Stimulated activated CD8-positive, alpha-beta memory T cell treated with anti-CD3 and anti-CD28 coated beads, Interleukin-12 subunit alpha, Interleukin-12 subunit beta, amount 100 ng/mL, for 1 hour (primary cell): Measurements from ENCODE around the gene REG1B.

ENCODE experiments used
- DNase-seq: peaks from one replicate; pipeline ENCODE4 v3.0.0-alpha.2; 2020; ENCODE audit warnings: low read depth

The REG1B gene

GRCh38 chr2:79087785-79088364 is at the start of gene REG1B:
Gene REG1B (minus strand): TSS chr2:79087993. CDS start chr2:79087612, 381 bp downstream.
- DNase-seq = no peak

DNA sequence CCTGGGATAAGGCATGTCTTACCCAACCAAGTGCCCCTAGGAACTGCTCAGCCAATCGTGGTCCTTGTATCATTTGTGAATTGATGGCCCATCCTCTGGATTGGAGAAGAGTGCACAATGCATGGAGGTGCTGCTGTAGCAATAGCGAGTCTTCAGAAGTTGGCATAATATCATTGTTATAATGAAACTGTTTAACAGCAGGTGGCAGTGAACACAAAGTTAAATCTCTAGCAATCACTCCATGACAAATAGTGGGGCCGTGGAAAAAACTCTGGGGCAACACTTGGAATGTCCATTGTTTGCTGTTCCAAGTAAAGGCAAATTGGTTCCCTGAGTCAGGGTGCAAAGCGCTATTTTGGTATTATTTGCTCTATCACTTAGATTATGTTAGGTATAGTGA is 43.9 kb upstream of the REG1B start:
- DNase-seq = no peak

DNA sequence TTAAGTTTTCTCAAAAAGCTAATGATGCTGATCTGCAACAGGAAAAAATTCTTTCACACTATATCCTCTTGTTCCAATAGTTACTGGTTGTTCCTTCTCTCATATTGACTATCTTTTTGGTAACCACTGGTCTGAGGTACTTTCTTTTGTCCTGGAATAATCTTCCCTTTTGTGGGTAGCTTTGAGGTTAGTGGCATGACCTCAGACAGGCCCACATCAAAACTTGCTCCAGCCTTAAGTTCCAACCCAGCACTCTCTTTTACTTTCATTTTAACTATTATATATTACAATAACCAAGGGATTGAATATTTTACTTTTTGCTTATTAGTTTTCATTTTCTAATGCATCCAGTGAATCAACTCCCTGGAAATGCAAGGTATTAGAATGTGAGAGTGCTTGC is 42.0 kb upstream of the REG1B start:
- DNase-seq = no peak

- DNase-seq = no peak
Observed at GRCh38 chr2:79129260-79129659, 41.5 kb upstream of the REG1B start.

DNA sequence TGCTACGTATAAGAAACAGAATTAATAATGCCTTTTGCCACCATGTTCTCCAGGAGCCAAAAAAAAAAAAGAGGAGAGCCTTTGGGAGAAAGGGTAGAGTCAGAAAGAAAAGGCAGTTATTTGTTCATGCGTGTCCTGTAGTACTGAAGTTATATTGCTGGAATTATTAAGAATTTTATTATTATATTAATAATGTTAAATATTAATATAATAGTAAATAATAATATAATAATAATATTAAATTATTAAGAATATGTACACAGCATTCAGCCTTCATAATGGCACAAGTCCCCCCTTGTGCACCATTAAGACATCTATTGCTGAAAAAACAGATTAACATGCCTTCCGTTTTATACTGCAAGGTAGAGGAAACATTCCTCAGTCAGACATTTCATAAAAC is 40.6 kb upstream of the REG1B start:
- no peak for DNase-seq

DNA sequence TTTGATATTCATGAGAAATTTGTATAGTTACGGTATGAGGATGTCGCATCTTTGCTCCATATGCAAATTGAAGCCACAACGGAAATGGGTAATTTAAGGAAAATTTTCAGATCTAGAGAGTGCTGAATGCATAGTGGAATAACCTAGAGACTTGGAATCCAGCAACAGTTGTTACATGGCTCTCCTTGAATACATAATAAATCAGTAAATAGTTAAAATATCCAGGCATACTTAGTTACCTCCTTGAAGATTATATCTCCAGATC is 37.9 kb upstream of the REG1B start:
- no peak for DNase-seq

- no peak for DNase-seq
Observed at GRCh38 chr2:79124907-79125720, 37.3 kb upstream of the REG1B start.

- no peak for DNase-seq
Observed at GRCh38 chr2:79122676-79123075, 34.9 kb upstream of the REG1B start.

GRCh38 chr2:79120194-79120713 is 32.5 kb upstream of the REG1B start, which contains the start of gene REG1A:
Gene REG1A (plus strand): TSS chr2:79120488. CDS start chr2:79120862, 374 bp downstream.
- no peak for DNase-seq

DNA sequence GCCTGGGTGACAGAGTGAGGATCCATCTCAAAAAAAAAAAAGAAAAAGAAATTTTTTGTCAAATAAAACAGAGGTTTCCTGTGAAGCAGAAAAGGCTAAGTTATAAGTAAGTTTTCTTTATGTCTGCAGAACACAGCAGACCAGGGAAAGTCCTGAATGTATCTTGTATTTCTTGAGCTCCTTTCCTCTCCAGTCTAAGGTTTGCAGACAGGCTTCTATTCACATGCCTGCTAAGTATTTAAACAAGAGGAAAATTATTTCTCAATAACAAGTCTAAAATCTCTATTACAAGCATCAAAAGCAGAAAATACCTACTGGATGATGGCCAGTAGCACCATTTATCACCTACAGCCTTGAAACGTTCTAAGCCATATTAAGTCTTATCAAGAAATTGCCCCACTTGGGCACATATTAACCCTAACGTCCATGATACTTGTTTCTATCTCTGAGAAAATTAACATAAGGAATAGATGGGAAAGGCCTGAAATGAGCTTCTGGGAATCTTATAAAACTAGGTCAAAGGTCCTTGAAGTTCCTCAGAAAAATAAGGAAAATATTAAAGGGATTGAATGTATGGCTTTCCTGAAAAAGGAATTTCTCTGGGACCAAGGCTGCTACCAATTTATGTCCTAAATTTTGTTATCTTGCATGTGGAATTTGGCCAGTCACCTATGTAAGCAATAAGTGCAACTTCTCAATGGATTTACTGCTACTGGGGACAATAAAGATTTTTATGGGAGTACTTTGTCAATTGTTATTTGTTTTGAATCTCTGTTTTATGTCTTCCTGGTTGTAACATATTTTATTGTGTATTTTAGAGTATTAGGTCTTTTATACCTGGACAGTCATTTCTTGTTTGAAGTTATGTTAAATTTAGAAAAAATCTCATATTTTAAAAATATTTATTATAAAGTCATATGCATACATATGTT is 29.5 kb upstream of the REG1B start:
- DNase-seq = no peak

DNA sequence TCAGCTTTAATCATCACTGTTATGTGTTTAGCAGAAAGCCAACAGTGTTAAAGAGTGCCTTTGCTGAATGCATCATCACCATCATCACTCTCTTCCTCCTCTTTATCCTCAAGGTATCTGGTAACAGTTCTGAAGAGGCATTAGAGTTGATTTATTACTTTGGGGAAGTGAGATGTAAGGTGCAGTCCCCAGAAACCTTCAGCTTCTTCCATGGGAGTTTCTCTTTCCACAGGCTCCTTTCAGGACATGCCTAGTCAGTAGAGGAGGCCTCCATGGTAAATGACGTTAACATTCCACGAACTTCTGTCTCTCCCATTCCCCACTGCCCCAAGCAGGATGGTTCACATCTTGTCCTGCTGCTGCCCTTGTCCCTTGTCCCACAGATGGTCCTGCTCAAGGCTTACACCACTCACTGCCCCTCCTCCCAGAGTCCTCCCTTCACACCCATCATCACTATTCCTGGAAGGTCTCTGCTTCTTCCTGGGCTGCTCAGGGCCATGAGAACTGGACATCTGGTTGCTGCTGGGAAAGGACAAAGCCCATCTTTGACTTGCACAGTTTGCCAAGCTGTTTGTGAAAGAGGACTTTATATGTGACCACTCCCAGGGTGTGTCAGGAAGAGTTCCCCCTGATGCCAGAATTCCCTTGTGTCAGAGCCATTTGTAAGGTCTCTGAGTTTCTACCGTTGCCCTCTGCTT is 27.2 kb upstream of the REG1B start:
- DNase-seq = no peak

- DNase-seq = no peak
Observed at GRCh38 chr2:79112269-79112668, 24.5 kb upstream of the REG1B start.

- DNase-seq = no peak
Observed at GRCh38 chr2:79105259-79105658, 17.5 kb upstream of the REG1B start.

DNA sequence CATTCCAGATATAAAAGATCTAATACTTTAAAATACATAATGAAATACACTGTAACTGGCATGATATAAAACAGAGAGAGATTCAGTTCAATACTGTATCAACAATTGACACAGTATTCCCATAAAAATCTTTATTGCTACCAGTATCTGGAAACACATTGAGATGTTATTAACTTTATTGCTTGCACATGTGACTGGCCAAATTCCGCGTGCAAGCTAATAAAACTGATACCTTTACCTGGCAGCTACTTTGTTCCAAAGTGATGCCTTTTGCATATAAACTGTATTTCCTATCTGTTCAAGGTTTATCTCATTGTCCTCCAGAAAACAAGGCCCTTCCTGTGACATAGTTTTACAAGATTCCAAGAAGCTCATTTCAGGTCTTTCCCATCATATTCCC is 15.4 kb upstream of the REG1B start:
- DNase-seq = no peak

DNA sequence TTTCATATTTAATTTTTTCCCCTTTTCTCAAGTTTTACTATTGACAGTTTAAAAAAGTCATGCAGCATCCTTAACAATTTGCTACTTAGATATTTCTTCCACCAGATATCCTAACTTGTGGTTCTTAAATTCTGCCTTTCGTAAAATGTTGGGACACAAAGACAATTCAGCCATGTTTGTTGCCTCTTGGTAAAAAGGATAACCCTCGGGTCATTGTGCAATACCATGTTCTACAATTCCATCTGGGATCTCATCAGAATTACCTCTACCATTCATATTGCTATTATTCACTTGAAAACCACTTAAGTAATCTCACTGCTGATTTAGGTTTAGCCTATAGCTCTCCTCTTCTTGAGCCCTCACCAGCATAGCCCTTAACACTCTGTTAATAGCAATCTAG is 13.2 kb upstream of the REG1B start:
- DNase-seq = no peak

DNA sequence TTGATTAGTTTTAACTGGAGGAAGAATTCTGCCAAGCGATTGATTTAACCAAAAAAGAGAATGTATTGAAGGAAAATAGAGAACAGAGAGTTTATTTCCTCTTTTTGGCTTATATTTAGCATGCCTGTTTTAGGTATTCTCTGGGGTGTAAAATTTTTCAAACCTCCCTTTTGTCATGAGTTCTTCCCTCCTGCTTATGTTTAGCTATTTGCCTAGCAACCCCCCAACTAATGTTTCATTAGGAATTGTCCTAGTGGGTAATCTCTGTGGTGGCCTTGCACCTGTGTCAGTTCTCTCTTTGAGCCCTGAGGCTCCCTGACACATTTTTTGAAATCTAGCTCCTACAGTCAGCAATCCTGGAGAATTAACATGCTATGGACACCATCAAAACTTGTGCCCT is 12.5 kb upstream of the REG1B start:
- DNase-seq = no peak

DNA sequence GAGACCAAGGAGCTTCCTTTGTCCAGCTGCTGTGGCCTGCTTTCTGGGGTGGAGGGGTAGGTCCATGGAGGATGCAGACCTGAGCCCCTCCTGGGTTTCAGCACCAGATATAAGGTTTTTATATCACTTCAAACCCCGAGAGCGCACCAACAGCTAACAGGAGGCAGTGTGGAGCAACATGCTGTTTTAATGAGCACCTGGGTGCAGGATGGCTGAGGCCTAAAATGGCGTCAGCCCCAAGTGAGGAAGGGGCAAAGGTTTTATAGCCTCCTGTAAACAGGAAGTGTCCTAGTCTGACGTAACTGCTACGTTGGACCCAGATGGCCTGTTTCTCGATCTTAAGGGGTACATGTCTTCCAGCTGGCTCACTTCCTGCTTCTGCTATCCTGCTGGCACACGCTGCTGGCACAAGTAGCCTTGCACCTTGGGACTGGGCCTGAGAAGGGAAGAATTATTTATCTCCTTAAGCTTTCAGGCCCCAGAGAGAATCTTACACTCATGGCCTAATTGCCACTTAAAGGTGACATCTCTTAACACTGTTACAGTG is 11.4 kb upstream of the REG1B start:
- DNase-seq = no peak

DNA sequence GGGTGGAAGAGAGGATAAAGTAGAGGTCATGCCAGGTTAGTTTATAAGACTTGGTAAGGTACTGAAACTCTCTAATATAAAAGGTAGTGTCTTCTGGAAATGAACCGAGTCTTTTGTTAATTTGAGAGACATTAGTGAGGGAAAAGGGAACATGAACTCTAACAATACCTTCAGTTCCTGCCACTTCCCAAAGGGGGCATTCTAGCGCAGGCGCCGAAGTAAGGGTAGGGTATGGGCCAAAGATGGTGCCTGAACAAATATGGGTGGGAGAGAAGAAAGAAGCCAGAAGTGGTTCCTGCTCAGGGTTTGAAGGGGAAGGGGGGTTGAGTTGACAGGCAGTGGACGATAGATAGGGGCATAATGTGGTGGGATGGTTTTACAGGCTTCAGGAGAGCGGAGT is 10.1 kb upstream of the REG1B start:
- no peak for DNase-seq

DNA sequence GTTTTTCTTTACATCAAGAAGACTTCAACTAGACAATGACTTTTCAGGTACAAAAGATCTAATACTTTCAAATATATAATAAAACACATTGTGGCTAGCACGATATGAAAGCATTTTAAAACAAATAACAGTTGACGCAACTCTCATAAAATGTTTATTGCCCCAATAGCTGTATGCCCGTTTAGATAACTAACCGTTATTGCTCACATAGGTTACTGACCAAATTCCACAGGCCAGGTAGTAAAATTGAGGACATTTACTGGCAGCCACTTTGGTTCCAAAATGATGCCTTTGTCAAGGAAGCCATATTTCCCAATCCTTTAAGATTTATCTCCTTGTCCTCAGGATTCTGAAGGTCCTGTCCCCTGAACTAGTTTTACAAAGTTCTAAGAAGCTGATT is 2.9 kb upstream of the REG1B start:
- no peak for DNase-seq

DNA sequence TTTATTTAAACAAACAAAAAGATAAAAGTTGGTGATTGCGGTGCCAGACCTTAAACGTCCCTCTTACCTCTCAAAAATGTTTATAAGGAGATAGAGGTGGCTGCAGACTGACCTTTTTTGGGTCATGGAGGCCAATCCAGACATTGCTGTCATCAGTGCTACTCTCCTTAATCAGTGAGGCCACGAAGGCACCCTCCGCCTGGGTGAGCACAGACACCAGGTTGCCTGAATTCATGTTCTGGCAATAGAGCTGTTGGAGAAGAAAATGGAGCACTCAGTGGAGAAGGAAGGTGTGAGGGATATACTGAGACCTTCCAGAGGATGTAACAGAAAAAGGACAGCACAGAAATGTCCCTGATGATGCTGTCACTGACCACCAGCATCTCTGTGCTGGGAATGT is 1.5 kb downstream of the REG1B start:
- DNase-seq = no peak

DNA sequence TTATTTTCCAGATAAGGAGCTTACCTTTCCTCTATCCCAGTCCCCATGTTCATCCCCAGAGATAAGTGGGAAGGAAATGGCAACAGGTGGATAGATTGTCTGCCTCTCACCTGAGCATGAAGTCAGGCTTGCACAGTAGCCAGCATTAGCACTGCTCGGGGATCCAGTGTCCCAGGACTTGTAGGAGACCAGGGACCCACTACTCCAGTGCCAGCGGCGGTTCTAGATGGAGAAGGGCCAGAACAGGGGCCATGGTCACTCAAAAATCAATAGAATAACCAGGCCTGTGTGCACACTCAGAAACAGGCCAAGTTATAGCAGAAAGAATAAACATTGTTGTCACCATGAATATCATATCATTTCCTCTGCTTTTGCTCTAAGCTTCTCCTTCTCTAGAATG is 2.4 kb downstream of the REG1B start:
- DNase-seq = no peak
